Stimulated activated CD8-positive, alpha-beta memory T cell treated with anti-CD3 and anti-CD28 coated beads, Interleukin-15, amount 100 ng/mL, for 4 hours (primary cell): ENCODE data around the gene TMPRSS7.

ENCODE experiments used
- DNase-seq, 2 donors: peaks; one replicate each; pipeline ENCODE4 v3.0.0-alpha.2; 2020; ENCODE audit warnings: low read depth in 2 of 2

The TMPRSS7 gene

GRCh38 chr3:112127522-112128494, 93.3 kb downstream of the TMPRSS7 start:
- no peak for DNase-seq

DNA sequence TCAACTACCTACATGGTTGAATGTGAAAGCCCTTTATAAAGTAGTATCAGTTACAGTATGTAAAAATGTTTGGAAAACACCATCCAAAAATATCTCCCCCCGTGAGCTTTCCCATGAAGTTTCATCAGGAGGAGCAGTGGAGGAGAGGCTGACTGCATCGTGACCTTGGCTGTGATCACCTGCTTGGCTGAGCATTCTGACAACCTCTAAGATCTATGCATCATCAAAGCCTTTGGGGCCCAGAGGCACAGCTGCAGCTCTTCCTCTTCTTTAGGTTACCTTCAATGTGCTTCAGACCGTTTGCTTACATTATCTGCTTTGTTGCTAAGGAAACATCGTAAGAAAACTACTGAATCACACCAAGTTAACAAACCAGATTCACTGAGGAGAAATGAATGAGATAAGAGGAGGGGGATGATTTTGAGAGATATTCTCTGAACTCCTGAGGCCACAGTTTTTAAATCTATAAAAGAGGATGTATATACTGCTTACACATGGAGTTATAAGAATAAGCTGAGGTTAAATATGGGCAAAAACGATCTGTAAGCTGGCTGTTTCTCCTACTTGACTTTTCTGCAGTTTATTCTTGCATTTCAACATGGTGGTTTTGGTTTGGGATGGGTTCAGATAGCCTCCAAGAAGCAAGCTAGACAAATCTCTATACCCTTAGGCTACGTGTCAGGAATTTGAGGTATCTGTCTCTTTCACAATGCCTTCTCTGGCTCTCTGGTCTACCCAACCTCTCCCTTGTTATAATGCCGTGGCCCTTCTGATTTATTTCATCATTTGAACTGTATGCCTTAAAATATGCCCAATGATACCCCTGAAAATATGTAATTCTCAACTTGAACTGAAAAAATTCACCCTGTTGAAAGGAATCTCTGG, 94.5 kb downstream of the TMPRSS7 start:
- DNase-seq: no peak

DNA sequence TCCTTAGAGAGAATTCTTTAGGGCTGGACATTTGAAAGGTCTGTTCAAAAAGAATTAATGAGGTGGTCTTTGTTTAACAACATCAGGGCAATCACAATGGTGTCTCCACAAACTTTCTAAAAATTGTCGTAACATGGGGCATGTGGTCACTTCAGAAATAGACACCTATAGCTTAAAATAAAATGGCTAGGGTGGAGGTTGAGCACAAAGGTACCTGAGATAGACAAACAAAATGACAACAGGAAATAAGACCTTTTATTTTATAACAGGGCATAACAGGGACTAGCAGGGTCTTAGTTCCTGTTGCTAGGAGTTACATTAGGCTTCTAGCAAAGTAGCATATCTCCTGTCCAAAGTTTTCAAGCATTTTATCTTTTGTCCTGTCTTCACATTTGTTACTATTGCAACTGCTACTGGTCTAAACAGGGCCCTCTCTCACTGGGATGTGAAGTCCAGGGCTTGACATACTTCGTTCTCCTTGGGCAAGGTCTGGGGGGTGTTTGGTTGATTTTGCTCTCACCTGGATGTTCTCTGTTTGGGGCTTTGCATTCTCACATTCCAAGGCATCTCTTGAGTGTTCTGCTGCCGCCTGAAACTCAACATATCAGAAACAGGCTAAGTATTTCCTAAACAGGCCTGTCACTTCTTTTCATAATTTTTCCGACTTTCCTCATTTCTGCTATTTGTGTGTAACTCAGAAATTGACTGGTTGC, 95.5 kb downstream of the TMPRSS7 start:
- no peak for DNase-seq

DNA sequence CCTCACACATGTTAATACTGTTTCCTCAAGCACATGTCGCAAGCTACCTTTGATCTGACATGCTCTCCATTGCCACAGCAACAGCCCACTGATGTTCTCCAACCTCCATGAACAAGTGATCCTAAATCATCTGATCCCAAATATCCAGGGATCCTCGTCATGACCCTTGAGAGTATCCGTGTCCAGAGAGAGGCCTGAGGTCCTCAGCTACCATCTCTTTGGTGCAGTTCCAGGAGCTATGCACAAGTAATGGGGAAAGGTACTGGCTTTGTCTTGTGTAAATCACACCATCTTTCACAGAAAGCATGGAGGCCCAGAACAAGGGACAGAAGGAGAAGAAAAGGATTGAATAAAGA, 96.1 kb downstream of the TMPRSS7 start:
- no peak for DNase-seq
